Putamen (tissue), 1 donor: Measurements from ENCODE around the gene SKOR1.

ENCODE experiments used
- DNase-seq: peaks from one replicate; pipeline ENCODE4 v3.0.0-alpha.2; 2016; ENCODE audit warnings: low spot score

The SKOR1 gene

GRCh38 chr15:67818464-67818863, 6.8 kb upstream of the SKOR1 start:
- DNase-seq, result no peak

- DNase-seq, result no peak
These were observed 5.7 kb upstream of the SKOR1 start for GRCh38 chr15:67819636-67820035.

- no peak for DNase-seq
These were observed 5.0 kb upstream of the SKOR1 start for GRCh38 chr15:67820122-67820991.

GRCh38 chr15:67820992-67821783, 4.1 kb upstream of the SKOR1 start:
- DNase-seq, result no peak

GRCh38 chr15:67821784-67822440, 3.4 kb upstream of the SKOR1 start:
- no peak for DNase-seq

- no peak for DNase-seq
These were observed 2.6 kb upstream of the SKOR1 start for GRCh38 chr15:67822537-67823313.

- DNase-seq, result no peak
These were observed 1.8 kb upstream of the SKOR1 start for GRCh38 chr15:67823314-67824196.

- DNase-seq, result no peak
These were observed 926 bp upstream of the SKOR1 start for GRCh38 chr15:67824197-67824968.

- no peak for DNase-seq
These were observed 790 bp downstream of the SKOR1 start for GRCh38 chr15:67825881-67826716.

GRCh38 chr15:67826717-67827561, 1.6 kb downstream of the SKOR1 start:
- no peak for DNase-seq

- DNase-seq, result no peak
These were observed 2.4 kb downstream of the SKOR1 start for GRCh38 chr15:67827562-67828277.

- DNase-seq, result no peak
These were observed 3.1 kb downstream of the SKOR1 start for GRCh38 chr15:67828278-67828968.

GRCh38 chr15:67828969-67829646, 3.8 kb downstream of the SKOR1 start:
- no peak for DNase-seq

- no peak for DNase-seq
These were observed 4.6 kb downstream of the SKOR1 start for GRCh38 chr15:67829647-67830504.

GRCh38 chr15:67831363-67831762, 6.1 kb downstream of the SKOR1 start:
- no peak for DNase-seq
